Skeletal muscle cell (primary cell): ENCODE results near the gene GPR150.
A peak's percentile ranks its signal among the peaks of the same experiment; 100 is the strongest.

Source experiments
- DNase-seq: peaks from one replicate; pipeline ENCODE4 v3.0.0-alpha.2; 2010; ENCODE audit warnings: low read depth
- H3K4me3 ChIP-seq: 2 replicates; pipeline ENCODE4 v1.5.1; 2011; ENCODE audit warnings: low read depth, mild to moderate bottlenecking, control low read depth, low read length, moderate library complexity

Gene GPR150

GRCh38 chr5:95647886-95648860 is 28.3 kb downstream of the GPR150 start:
- no peak for DNase-seq
- H3K4me3 ChIP-seq, result no peak overlapping the region

DNA sequence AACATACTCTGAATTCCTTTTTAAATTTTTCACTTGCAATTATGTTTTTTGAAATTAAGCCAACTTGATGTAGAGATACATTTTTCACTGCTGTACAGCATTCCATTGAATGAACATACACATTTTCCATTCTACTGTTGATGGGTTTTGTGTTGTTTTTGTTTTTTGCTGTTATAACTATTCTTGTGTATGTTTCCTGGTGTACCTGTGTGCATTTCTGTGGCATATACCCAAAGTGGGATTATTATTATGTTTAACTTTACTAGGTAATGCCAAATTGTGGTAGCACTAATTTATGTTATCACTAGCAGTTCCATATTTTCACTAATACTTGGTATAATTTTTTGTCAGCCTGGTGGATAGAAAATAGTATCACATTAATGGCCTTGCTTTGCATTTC is 29.4 kb downstream of the GPR150 start:
- no peak for DNase-seq

DNA sequence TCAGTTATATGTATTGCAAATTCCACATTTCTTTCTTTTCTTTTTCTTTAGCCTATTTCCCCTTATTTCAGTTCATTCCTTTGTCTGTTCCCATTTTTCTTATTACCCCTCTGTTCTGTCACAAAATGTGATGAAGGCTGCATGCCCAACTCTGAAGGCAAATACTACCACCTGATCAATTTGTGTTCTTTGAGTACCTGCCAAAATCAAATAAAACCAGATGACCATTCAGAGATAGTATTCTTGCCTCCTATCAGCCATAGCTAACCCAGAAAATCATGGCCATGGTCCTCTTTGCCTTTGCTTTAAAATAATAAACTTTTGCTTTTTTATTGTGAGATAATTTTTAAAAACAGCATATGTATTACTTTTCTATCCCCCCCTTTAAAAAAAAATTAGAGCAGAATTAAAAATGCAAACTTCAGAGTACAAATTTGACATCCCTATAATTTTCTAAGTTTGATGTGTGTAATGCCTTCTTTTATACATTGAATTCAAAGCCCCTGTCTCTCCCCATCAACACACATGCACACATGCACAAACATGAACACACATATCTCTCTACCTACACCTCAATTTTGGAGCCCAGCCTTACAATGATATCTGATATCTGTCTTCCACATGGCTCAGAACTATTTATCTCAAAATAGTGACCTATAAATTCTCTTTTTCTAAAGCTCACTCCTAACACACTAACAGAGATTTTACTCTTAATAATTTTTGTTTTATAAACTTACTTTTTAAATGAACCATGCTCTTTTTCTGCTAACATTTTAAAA is 30.1 kb downstream of the GPR150 start:
- no peak for DNase-seq
- no peak overlapping the region for H3K4me3 ChIP-seq

More for the DNA sequence above, 29.4 kb downstream of the GPR150 start:
- no peak overlapping the region for H3K4me3 ChIP-seq

- no peak overlapping the region for H3K4me3 ChIP-seq
- no peak for DNase-seq
Observed at GRCh38 chr5:95652849-95653248, 33.0 kb downstream of the GPR150 start.

GRCh38 chr5:95654196-95654595 is 34.3 kb downstream of the GPR150 start:
- no peak for DNase-seq
- no peak overlapping the region for H3K4me3 ChIP-seq

- H3K4me3 ChIP-seq, result no peak overlapping the region
- no peak for DNase-seq
Observed at GRCh38 chr5:95655575-95655974, 35.7 kb downstream of the GPR150 start.

DNA sequence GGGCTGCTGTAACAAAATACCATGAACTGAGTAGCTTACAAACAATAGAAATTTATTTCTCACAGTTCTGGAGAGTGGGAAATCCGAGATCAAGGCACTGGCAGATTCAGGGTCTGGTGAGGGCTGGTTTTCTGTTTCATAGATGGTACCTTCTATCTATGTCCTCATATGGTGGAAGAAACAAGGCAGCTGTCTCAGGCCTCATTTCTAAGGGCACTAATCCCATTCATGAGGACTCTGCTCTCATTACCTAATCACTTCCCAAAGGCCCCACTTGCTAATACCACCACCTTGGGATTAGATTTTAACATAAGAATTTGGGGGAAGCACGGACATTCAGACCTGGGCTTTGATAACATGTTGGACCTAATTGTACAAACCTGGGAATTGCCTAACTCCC is 40.2 kb downstream of the GPR150 start:
- no peak for DNase-seq
- H3K4me3 ChIP-seq, result no peak overlapping the region

DNA sequence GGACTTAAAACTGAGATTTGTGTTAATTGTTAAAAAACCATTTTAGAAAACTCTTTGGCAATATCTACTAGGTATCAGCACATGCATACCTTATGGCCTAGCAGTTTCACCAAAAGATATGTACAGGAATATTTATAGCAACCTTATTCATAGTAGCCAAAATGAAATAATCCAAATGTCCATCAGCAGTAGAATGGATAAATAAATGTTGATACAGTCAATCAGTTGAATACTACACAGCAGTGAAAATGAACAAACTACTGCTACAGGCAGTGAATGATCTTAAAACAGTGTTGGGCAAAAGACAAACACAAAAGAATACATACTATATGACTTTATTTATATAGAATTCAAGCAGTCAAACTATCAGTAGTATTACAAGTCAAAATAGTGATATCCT is 43.1 kb downstream of the GPR150 start:
- H3K4me3 ChIP-seq, result no peak overlapping the region
- DNase-seq, result no peak

- no peak overlapping the region for H3K4me3 ChIP-seq
Observed at GRCh38 chr5:95664204-95664786, 44.4 kb downstream of the GPR150 start.

GRCh38 chr5:95667061-95667618 is 47.3 kb downstream of the GPR150 start:
- no peak for DNase-seq
- no peak overlapping the region for H3K4me3 ChIP-seq

More at GRCh38 chr5:95664204-95664786, 44.4 kb downstream of the GPR150 start:
- no peak for DNase-seq

GRCh38 chr5:95667678-95668077 is 47.8 kb downstream of the GPR150 start:
- no peak for DNase-seq
- H3K4me3 ChIP-seq, result no peak overlapping the region

- H3K4me3 ChIP-seq, result no peak overlapping the region
- DNase-seq, result no peak
Observed at GRCh38 chr5:95668216-95668615, 48.3 kb downstream of the GPR150 start.

GRCh38 chr5:95668728-95669127 is 48.8 kb downstream of the GPR150 start:
- no peak for DNase-seq
- H3K4me3 ChIP-seq, result no peak overlapping the region

GRCh38 chr5:95669540-95669939 is 49.7 kb downstream of the GPR150 start:
- no peak overlapping the region for H3K4me3 ChIP-seq
- DNase-seq, result peak; percentile 98

GRCh38 chr5:95669985-95670384 is 50.1 kb downstream of the GPR150 start:
- DNase-seq, result no peak

GRCh38 chr5:95670568-95670967 is 50.7 kb downstream of the GPR150 start:
- no peak overlapping the region for H3K4me3 ChIP-seq
- no peak for DNase-seq

More at GRCh38 chr5:95669985-95670384, 50.1 kb downstream of the GPR150 start:
- H3K4me3 ChIP-seq, result no peak overlapping the region
